ENCODE data around the gene MAPK10. TPM values are rescaled to one million over a fixed set of nuclear protein-coding genes. Genes with fewer than 3 reads are reported as not detected.
"Not testable (repeated sequence)": the region's sequence is repeated elsewhere in the genome, so short reads cannot be mapped to it uniquely, and the experiment has no call there.

Gene MAPK10
- total RNA-seq, 1 experiment from 2014 or later, result 6.8 TPM

DNA sequence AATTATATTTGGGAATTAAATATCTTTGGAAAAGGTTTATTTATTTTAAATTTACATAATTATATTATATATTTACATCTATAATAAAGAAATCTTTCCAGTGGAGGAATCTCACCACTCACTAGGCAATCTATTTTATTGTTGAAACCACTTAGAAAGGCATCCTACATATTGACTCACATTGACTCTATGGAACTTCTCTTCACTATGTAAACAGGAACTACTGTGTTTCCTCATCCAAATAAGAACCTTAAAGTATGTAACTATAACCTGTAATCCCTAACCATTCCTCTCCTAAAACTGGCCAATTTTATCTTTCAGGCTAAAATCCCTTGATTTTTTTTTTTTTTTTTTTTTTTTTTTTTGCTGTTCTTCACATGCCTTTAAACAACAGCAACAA is 268.7 kb downstream of the MAPK10 start:
- Histone ChIP-seq H3K27ac (ENCODE audit: low read depth, low read length, poor library complexity, severe bottlenecking) (no peak overlapping the region), H3K36me3 (ENCODE audit: insufficient read depth, low read length, poor library complexity, severe bottlenecking) (no peaks in the 10 kb centered on the region), H3K4me1 (ENCODE audit: insufficient read depth, low read length, poor library complexity, severe bottlenecking) (no peaks in the 10 kb centered on the region), H3K9me3 (ENCODE audit: low read depth, low read length, poor library complexity, severe bottlenecking) (no peaks in the 10 kb centered on the region), H3K4me3 (ENCODE audit: low read depth, low read length, poor library complexity, severe bottlenecking) (no peak overlapping the region), H3K27me3 (replicated peaks; ENCODE audit: insufficient read depth, low read depth, low read length, poor library complexity) (no peaks in the 10 kb centered on the region)
- no peak for DNase-seq (ENCODE audit: low spot score)
- ChIA-PET CTCF (no interaction called here), POLR2A (ENCODE audit: low non-redundant PET) (no interaction called here)
- no TSS peak for BruUV-seq (replicated peaks)
- no peak for TF ChIP-seq EZH2 (IDR thresholded peaks at IDR 0.05; ENCODE audit: borderline replicate concordance, low read depth, low read length, poor library complexity, severe bottlenecking)
- no peak for TF ChIP-seq CTCF (conservative IDR thresholded peaks at IDR 0.05; ENCODE audit: low read depth, low read length)
- intact Hi-C loops (cut with micrococcal nuclease; ENCODE audit: unreplicated experiment), result no loop called here

DNA sequence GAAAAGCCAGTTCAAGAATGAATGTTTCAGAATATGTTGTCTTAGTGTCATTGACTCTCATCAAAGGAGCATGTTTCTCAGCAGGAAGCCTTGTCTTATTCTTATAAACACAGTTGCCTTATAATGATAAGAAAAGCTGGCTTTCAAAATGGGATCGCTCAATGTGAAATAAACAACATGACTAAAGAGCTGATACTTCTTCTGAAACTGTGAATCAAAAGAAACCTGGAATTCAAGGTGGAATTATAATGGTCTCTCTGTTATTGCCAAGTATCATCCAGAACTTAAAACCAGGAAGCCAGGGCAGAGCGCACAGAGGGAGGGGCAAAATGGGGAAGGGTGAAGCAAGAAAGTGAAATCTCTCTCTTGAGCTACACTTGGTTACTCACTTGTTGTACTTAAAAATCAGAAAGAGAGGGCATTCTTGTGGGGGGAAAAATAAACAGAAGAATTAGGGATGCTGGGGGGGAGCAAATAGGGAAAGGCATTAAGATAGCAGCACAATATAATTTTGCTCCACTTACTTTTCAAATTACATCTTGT is 270.0 kb downstream of the MAPK10 start:
- TF ChIP-seq CTCF (conservative IDR thresholded peaks at IDR 0.05; ENCODE audit: low read depth, low read length) (no peak), EZH2 (IDR thresholded peaks at IDR 0.05; ENCODE audit: borderline replicate concordance, low read depth, low read length, poor library complexity, severe bottlenecking) (no peak)
- no peak for DNase-seq (ENCODE audit: low spot score)
- H3K27ac ChIP-seq (ENCODE audit: low read depth, low read length, poor library complexity, severe bottlenecking), result no peak overlapping the region
- H3K36me3 ChIP-seq (ENCODE audit: insufficient read depth, low read length, poor library complexity, severe bottlenecking), result no peaks in the 10 kb centered on the region
- ChIA-PET CTCF (no interaction called here), POLR2A (ENCODE audit: low non-redundant PET) (no interaction called here)
- intact Hi-C loops (cut with micrococcal nuclease; ENCODE audit: unreplicated experiment), result no loop called here
- no peaks in the 10 kb centered on the region for H3K4me1 ChIP-seq (ENCODE audit: insufficient read depth, low read length, poor library complexity, severe bottlenecking)
- H3K4me3 ChIP-seq (ENCODE audit: low read depth, low read length, poor library complexity, severe bottlenecking), result no peak overlapping the region
- no peaks in the 10 kb centered on the region for H3K27me3 ChIP-seq (replicated peaks; ENCODE audit: insufficient read depth, low read depth, low read length, poor library complexity)
- no TSS peak for BruUV-seq (replicated peaks)
- no peaks in the 10 kb centered on the region for H3K9me3 ChIP-seq (ENCODE audit: low read depth, low read length, poor library complexity, severe bottlenecking)

DNA sequence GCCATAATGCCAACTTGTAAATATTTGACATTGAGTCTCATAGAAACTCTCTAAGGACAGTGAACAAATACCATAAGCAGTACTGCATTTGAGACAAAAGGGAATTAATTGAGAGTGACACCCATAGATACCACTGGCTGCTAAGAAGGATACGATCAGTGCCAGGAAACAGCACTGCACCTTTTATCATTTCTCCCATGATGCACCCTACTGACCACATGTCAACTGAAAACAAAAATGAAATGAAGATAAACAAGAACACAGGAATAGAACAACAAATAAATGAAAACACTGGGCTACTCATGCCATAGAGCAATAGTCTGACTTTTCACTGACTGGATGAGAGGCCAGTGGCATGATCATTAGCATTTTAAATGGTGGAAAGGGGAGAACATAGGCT is 270.8 kb downstream of the MAPK10 start:
- Histone ChIP-seq H3K36me3 (ENCODE audit: insufficient read depth, low read length, poor library complexity, severe bottlenecking) (no peaks in the 10 kb centered on the region), H3K27ac (ENCODE audit: low read depth, low read length, poor library complexity, severe bottlenecking) (no peak overlapping the region), H3K4me3 (ENCODE audit: low read depth, low read length, poor library complexity, severe bottlenecking) (no peak overlapping the region), H3K9me3 (ENCODE audit: low read depth, low read length, poor library complexity, severe bottlenecking) (no peaks in the 10 kb centered on the region), H3K4me1 (ENCODE audit: insufficient read depth, low read length, poor library complexity, severe bottlenecking) (no peaks in the 10 kb centered on the region), H3K27me3 (replicated peaks; ENCODE audit: insufficient read depth, low read depth, low read length, poor library complexity) (no peaks in the 10 kb centered on the region)
- ChIA-PET POLR2A (ENCODE audit: low non-redundant PET) (no interaction called here), CTCF (no interaction called here)
- intact Hi-C loops (cut with micrococcal nuclease; ENCODE audit: unreplicated experiment), result no loop called here
- no TSS peak for BruUV-seq (replicated peaks)
- no peak for DNase-seq (ENCODE audit: low spot score)
- TF ChIP-seq EZH2 (IDR thresholded peaks at IDR 0.05; ENCODE audit: borderline replicate concordance, low read depth, low read length, poor library complexity, severe bottlenecking), result no peak
- no peak for TF ChIP-seq CTCF (conservative IDR thresholded peaks at IDR 0.05; ENCODE audit: low read depth, low read length)

- H3K4me3 ChIP-seq (ENCODE audit: low read depth, low read length, poor library complexity, severe bottlenecking); H3K9me3 ChIP-seq (ENCODE audit: low read depth, low read length, poor library complexity, severe bottlenecking); POLR2A ChIA-PET (ENCODE audit: low non-redundant PET); H3K27me3 ChIP-seq (replicated peaks; ENCODE audit: insufficient read depth, low read depth, low read length, poor library complexity); intact Hi-C loops (cut with micrococcal nuclease; ENCODE audit: unreplicated experiment); H3K27ac ChIP-seq (ENCODE audit: low read depth, low read length, poor library complexity, severe bottlenecking); H3K4me1 ChIP-seq (ENCODE audit: insufficient read depth, low read length, poor library complexity, severe bottlenecking); CTCF ChIA-PET; DNase-seq (ENCODE audit: low spot score); H3K36me3 ChIP-seq (ENCODE audit: insufficient read depth, low read length, poor library complexity, severe bottlenecking); BruUV-seq (replicated peaks): not testable (repeated sequence)
Measured at GRCh38 chr4:86075796-86076195, 284.1 kb downstream of the MAPK10 start.
